Measurements from ENCODE around the gene NHS. TPM values are rescaled to one million over a fixed set of nuclear protein-coding genes. Genes with fewer than 3 reads are reported as not detected.

Gene NHS
- total RNA-seq, 4 donors from 2014 or later: 0.20 to 0.39 (median 0.30) TPM

GRCh38 chrX:17359500-17359899 is 15.5 kb upstream of the NHS start:
- ATAC-seq (no peak), DNase-seq (no peak)
- no peak for TF ChIP-seq CTCF (IDR thresholded peaks at IDR 0.05 in 4 of 5, conservative IDR thresholded peaks at IDR 0.05 in 1 of 5)
- no peak for TF ChIP-seq POLR2A (IDR thresholded peaks at IDR 0.05)
- in situ Hi-C loops (cut with MboI; ENCODE audit: low sequenced_read_pairs in 4 of 4): no loop called here
- no peak overlapping the region for H3K27ac ChIP-seq
- H3K4me3 ChIP-seq: no peak overlapping the region
- no peaks in the 10 kb centered on the region for H3K36me3 ChIP-seq
- H3K27me3 ChIP-seq: no peaks in the 10 kb centered on the region
- H3K4me1 ChIP-seq: no peaks in the 10 kb centered on the region
- H3K9me3 ChIP-seq: no peaks in the 10 kb centered on the region
- intact Hi-C loops (cut with DNase I; ENCODE audit: low total_unique reads): no loop called here

- peaks cover 0 to 6% (median 0%) of the 10 kb centered on the region in 3 donors for H3K27me3 ChIP-seq
- no peak overlapping the region for H3K27ac ChIP-seq
- intact Hi-C loops (cut with DNase I; ENCODE audit: low total_unique reads) (no loop called here), in situ Hi-C loops (cut with MboI; ENCODE audit: low sequenced_read_pairs in 4 of 4) (no loop called here)
- H3K9me3 ChIP-seq: no peaks in the 10 kb centered on the region
- DNase-seq (no peak), ATAC-seq (no peak)
- TF ChIP-seq POLR2A (IDR thresholded peaks at IDR 0.05): no peak
- no peak for TF ChIP-seq CTCF (IDR thresholded peaks at IDR 0.05 in 4 of 5, conservative IDR thresholded peaks at IDR 0.05 in 1 of 5)
- no peaks in the 10 kb centered on the region for H3K4me1 ChIP-seq
- no peaks in the 10 kb centered on the region for H3K36me3 ChIP-seq
- no peak overlapping the region for H3K4me3 ChIP-seq
Measured at GRCh38 chrX:17361620-17362019, 13.4 kb upstream of the NHS start.

GRCh38 chrX:17368002-17368401 is 7.0 kb upstream of the NHS start:
- intact Hi-C loops (cut with DNase I; ENCODE audit: low total_unique reads): no loop called here
- Histone ChIP-seq H3K4me1 (no peaks in the 10 kb centered on the region), H3K36me3 (no peaks in the 10 kb centered on the region), H3K27ac (no peak overlapping the region), H3K27me3 (peaks cover 0 to 6% (median 0%) of the 10 kb centered on the region in 3 donors), H3K4me3 (no peak overlapping the region), H3K9me3 (no peaks in the 10 kb centered on the region)
- TF ChIP-seq CTCF (IDR thresholded peaks at IDR 0.05 in 4 of 5, conservative IDR thresholded peaks at IDR 0.05 in 1 of 5) (no peak), POLR2A (IDR thresholded peaks at IDR 0.05) (no peak)
- no peak for ATAC-seq
- in situ Hi-C loops (cut with MboI; ENCODE audit: low sequenced_read_pairs in 4 of 4): no loop called here
- no peak for DNase-seq

- H3K4me1 ChIP-seq: no peaks in the 10 kb centered on the region
- in situ Hi-C loops (cut with MboI; ENCODE audit: low sequenced_read_pairs in 4 of 4): no loop called here
- intact Hi-C loops (cut with DNase I; ENCODE audit: low total_unique reads): no loop called here
Measured at GRCh38 chrX:17369309-17369708, 5.7 kb upstream of the NHS start.

More at GRCh38 chrX:17369309-17369708, 5.7 kb upstream of the NHS start:
- TF ChIP-seq POLR2A (IDR thresholded peaks at IDR 0.05) (no peak), CTCF (IDR thresholded peaks at IDR 0.05 in 4 of 5, conservative IDR thresholded peaks at IDR 0.05 in 1 of 5) (no peak)
- no peak for DNase-seq
- peaks cover 0 to 6% (median 0%) of the 10 kb centered on the region in 3 donors for H3K27me3 ChIP-seq
- H3K4me3 ChIP-seq: no peak overlapping the region
- H3K9me3 ChIP-seq: no peaks in the 10 kb centered on the region
- ATAC-seq: no peak
- H3K27ac ChIP-seq: no peak overlapping the region
- H3K36me3 ChIP-seq: no peaks in the 10 kb centered on the region
